ENCODE data around the gene ANLN.

- TF ChIP-seq INSM2 (tag by site-specific recombination; IDR thresholded peaks at IDR 0.05), result no peak
- TF ChIP-seq ZNF560 (tag by site-specific recombination; IDR thresholded peaks at IDR 0.05; ENCODE audit: borderline replicate concordance), result no peak
- no peak for TF ChIP-seq CTCF (tag by site-specific recombination; IDR thresholded peaks at IDR 0.05)
Observed at GRCh38 chr7:36403452-36403851, 13.8 kb downstream of the ANLN start.

Measured in HEK293 (cell line).